Activated CD8-positive, alpha-beta T cell treated with anti-CD3 and anti-CD28 coated beads, Interleukin-2, amount 10 ng/mL, durations not matched to agents 7 days and 5 days (primary cell): ENCODE data around the gene CCDC27. TPM values are rescaled to one million over a fixed set of nuclear protein-coding genes. Genes with fewer than 3 reads are reported as not detected.

Experiments used
- ATAC-seq: fragments of 150-1000 bp; cut with Tn5 transposase; one replicate; pipeline ENCODE4 v1.10.0; 2021; ENCODE audit warnings: moderate library complexity
- CTCF ChIA-PET: fragments of 350-600 bp; sonication (Branson Sonifier 250); formaldehyde crosslinking; loops from one replicate; lab custom pipeline; 2021; ENCODE audit warnings: antibody characterized with exemption; lab: Charles Lee
- POLR2A ChIA-PET: fragments of 350-600 bp; sonication (Branson Sonifier 250); formaldehyde crosslinking; loops from one replicate; lab custom pipeline; 2021; ENCODE audit warnings: antibody characterized with exemption; lab: Charles Lee
- DNase-seq: peaks from one replicate; pipeline ENCODE4 v3.0.0-alpha.2; 2020
- H3K27ac Mint-ChIP-seq: one replicate; pipeline ENCODE4 v1.8.0; 2021; ENCODE audit warnings: mild to moderate bottlenecking, mixed read lengths
- H3K27me3 Mint-ChIP-seq: one replicate; pipeline ENCODE4 v1.8.0; 2021; ENCODE audit warnings: low read depth, mixed read lengths
- H3K36me3 Mint-ChIP-seq: one replicate; pipeline ENCODE4 v1.8.0; 2021; ENCODE audit warnings: low read depth, mixed read lengths
- H3K4me1 Mint-ChIP-seq: one replicate; pipeline ENCODE4 v1.8.0; 2021; ENCODE audit warnings: low read depth, mixed read lengths
- H3K4me3 Mint-ChIP-seq: one replicate; pipeline ENCODE4 v1.8.0; 2021; ENCODE audit warnings: mild to moderate bottlenecking, mixed read lengths
- H3K9me3 Mint-ChIP-seq: one replicate; pipeline ENCODE4 v1.8.0; 2022; ENCODE audit warnings: mixed read lengths; ENCODE audit not compliant: insufficient read depth
- total RNA-seq, 2 experiments: library from RNA; stranded (reverse); gene quantifications; one replicate each; pipeline ENCODE4 v1.2.3, GENCODE V29; 2021

Gene CCDC27
- total RNA-seq, 2 experiments from 2014 or later: not detected

GRCh38 chr1:3711780-3712451 lies 40.3 kb upstream of the CCDC27 start:
- Mint-ChIP-seq H3K4me3 (no peak overlapping the region), H3K27ac (no peak overlapping the region), H3K9me3 (no peaks in the 10 kb centered on the region), H3K4me1 (no peaks in the 10 kb centered on the region), H3K36me3 (no peaks in the 10 kb centered on the region), H3K27me3 (peaks cover 5% of the 10 kb centered on the region)
- ATAC-seq (no peak), DNase-seq (no peak)
- POLR2A ChIA-PET: no interaction called here
- CTCF ChIA-PET: no interaction called here

- no peaks in the 10 kb centered on the region for H3K4me1 Mint-ChIP-seq
- no peak for DNase-seq
- no peak overlapping the region for H3K4me3 Mint-ChIP-seq
- H3K9me3 Mint-ChIP-seq: no peaks in the 10 kb centered on the region
- peaks cover 2% of the 10 kb centered on the region for H3K27me3 Mint-ChIP-seq
- no peak for ATAC-seq
- H3K27ac Mint-ChIP-seq: no peak overlapping the region
- CTCF ChIA-PET: no interaction called here
- no peaks in the 10 kb centered on the region for H3K36me3 Mint-ChIP-seq
- POLR2A ChIA-PET: no interaction called here
These were observed 39.4 kb upstream of the CCDC27 start for GRCh38 chr1:3712573-3713535.

GRCh38 chr1:3713840-3714239 lies 38.4 kb upstream of the CCDC27 start:
- CTCF ChIA-PET: interaction anchor here (1.8 kb wide), 1 partner anchor 11 kb away, joined by 5 read pairs; no protein-coding TSS in a partner anchor
- Mint-ChIP-seq H3K27me3 (peaks cover 2% of the 10 kb centered on the region), H3K4me3 (no peak overlapping the region), H3K36me3 (no peaks in the 10 kb centered on the region), H3K9me3 (no peaks in the 10 kb centered on the region), H3K27ac (no peak overlapping the region), H3K4me1 (no peaks in the 10 kb centered on the region)
- ATAC-seq (no peak), DNase-seq (no peak)
- POLR2A ChIA-PET: no interaction called here

- no peak for DNase-seq
These were observed 37.9 kb upstream of the CCDC27 start for GRCh38 chr1:3714284-3714741.

GRCh38 chr1:3714814-3715213 lies 37.4 kb upstream of the CCDC27 start:
- H3K4me1 Mint-ChIP-seq: no peaks in the 10 kb centered on the region
- DNase-seq: no peak
- ChIA-PET CTCF (interaction anchor here (1.8 kb wide), 1 partner anchor 10 kb away, joined by 5 read pairs; no protein-coding TSS in a partner anchor), POLR2A (no interaction called here)
- ATAC-seq: no peak
- H3K27me3 Mint-ChIP-seq: no peaks in the 10 kb centered on the region
- H3K36me3 Mint-ChIP-seq: no peaks in the 10 kb centered on the region
- no peak overlapping the region for H3K27ac Mint-ChIP-seq
- no peak overlapping the region for H3K4me3 Mint-ChIP-seq
- no peaks in the 10 kb centered on the region for H3K9me3 Mint-ChIP-seq

More at GRCh38 chr1:3714284-3714741, 37.9 kb upstream of the CCDC27 start:
- Mint-ChIP-seq H3K4me3 (no peak overlapping the region), H3K9me3 (no peaks in the 10 kb centered on the region), H3K27ac (no peak overlapping the region), H3K36me3 (no peaks in the 10 kb centered on the region), H3K4me1 (no peaks in the 10 kb centered on the region), H3K27me3 (peaks cover 2% of the 10 kb centered on the region)
- ATAC-seq: no peak
- CTCF ChIA-PET: interaction anchor here (1.8 kb wide), 1 partner anchor 10 kb away, joined by 5 read pairs; no protein-coding TSS in a partner anchor
- POLR2A ChIA-PET: no interaction called here

- DNase-seq: no peak
- H3K36me3 Mint-ChIP-seq: no peaks in the 10 kb centered on the region
- POLR2A ChIA-PET: no interaction called here
- no peaks in the 10 kb centered on the region for H3K9me3 Mint-ChIP-seq
- no peaks in the 10 kb centered on the region for H3K27me3 Mint-ChIP-seq
- CTCF ChIA-PET: no interaction called here
- no peak overlapping the region for H3K4me3 Mint-ChIP-seq
- ATAC-seq: no peak
- peaks cover 5% of the 10 kb centered on the region for H3K4me1 Mint-ChIP-seq
- no peak overlapping the region for H3K27ac Mint-ChIP-seq
These were observed 35.9 kb upstream of the CCDC27 start for GRCh38 chr1:3716351-3716750.

GRCh38 chr1:3717041-3717714 lies 35.1 kb upstream of the CCDC27 start:
- no peak overlapping the region for H3K27ac Mint-ChIP-seq
- no peaks in the 10 kb centered on the region for H3K27me3 Mint-ChIP-seq
- peaks cover 5% of the 10 kb centered on the region for H3K4me1 Mint-ChIP-seq
- ChIA-PET CTCF (no interaction called here), POLR2A (no interaction called here)
- ATAC-seq (no peak), DNase-seq (no peak)
- no peak overlapping the region for H3K4me3 Mint-ChIP-seq
- no peaks in the 10 kb centered on the region for H3K9me3 Mint-ChIP-seq
- no peaks in the 10 kb centered on the region for H3K36me3 Mint-ChIP-seq

- Mint-ChIP-seq H3K9me3 (no peaks in the 10 kb centered on the region), H3K4me1 (peaks cover 5% of the 10 kb centered on the region), H3K27me3 (no peaks in the 10 kb centered on the region), H3K27ac (no peak overlapping the region), H3K36me3 (no peaks in the 10 kb centered on the region), H3K4me3 (no peak overlapping the region)
- ChIA-PET CTCF (no interaction called here), POLR2A (no interaction called here)
- DNase-seq: peak; percentile 40
- peak; percentile 70 for ATAC-seq
These were observed 34.3 kb upstream of the CCDC27 start for GRCh38 chr1:3717715-3718601.

GRCh38 chr1:3718764-3719163 lies 33.5 kb upstream of the CCDC27 start:
- no peak overlapping the region for H3K4me3 Mint-ChIP-seq
- ATAC-seq (no peak), DNase-seq (no peak)
- peaks cover 5% of the 10 kb centered on the region for H3K4me1 Mint-ChIP-seq
- no peaks in the 10 kb centered on the region for H3K27me3 Mint-ChIP-seq
- no peaks in the 10 kb centered on the region for H3K9me3 Mint-ChIP-seq
- ChIA-PET POLR2A (no interaction called here), CTCF (no interaction called here)
- H3K27ac Mint-ChIP-seq: no peak overlapping the region
- no peaks in the 10 kb centered on the region for H3K36me3 Mint-ChIP-seq

- ChIA-PET CTCF (no interaction called here), POLR2A (no interaction called here)
- H3K27ac Mint-ChIP-seq: no peak overlapping the region
- no peaks in the 10 kb centered on the region for H3K9me3 Mint-ChIP-seq
- ATAC-seq: no peak
- H3K36me3 Mint-ChIP-seq: no peaks in the 10 kb centered on the region
- no peak overlapping the region for H3K4me3 Mint-ChIP-seq
- DNase-seq: no peak
- peaks cover 5% of the 10 kb centered on the region for H3K4me1 Mint-ChIP-seq
- no peaks in the 10 kb centered on the region for H3K27me3 Mint-ChIP-seq
These were observed 30.2 kb upstream of the CCDC27 start for GRCh38 chr1:3721955-3722465.

- no peaks in the 10 kb centered on the region for H3K9me3 Mint-ChIP-seq
- DNase-seq (no peak), ATAC-seq (no peak)
- no peak overlapping the region for H3K27ac Mint-ChIP-seq
- no peak overlapping the region for H3K4me3 Mint-ChIP-seq
- H3K4me1 Mint-ChIP-seq: peaks cover 5% of the 10 kb centered on the region
- H3K36me3 Mint-ChIP-seq: no peaks in the 10 kb centered on the region
- POLR2A ChIA-PET: no interaction called here
- CTCF ChIA-PET: no interaction called here
- H3K27me3 Mint-ChIP-seq: no peaks in the 10 kb centered on the region
These were observed 29.4 kb upstream of the CCDC27 start for GRCh38 chr1:3722846-3723245.
